ENCODE results near the gene SOHLH1.

The SOHLH1 gene

DNA sequence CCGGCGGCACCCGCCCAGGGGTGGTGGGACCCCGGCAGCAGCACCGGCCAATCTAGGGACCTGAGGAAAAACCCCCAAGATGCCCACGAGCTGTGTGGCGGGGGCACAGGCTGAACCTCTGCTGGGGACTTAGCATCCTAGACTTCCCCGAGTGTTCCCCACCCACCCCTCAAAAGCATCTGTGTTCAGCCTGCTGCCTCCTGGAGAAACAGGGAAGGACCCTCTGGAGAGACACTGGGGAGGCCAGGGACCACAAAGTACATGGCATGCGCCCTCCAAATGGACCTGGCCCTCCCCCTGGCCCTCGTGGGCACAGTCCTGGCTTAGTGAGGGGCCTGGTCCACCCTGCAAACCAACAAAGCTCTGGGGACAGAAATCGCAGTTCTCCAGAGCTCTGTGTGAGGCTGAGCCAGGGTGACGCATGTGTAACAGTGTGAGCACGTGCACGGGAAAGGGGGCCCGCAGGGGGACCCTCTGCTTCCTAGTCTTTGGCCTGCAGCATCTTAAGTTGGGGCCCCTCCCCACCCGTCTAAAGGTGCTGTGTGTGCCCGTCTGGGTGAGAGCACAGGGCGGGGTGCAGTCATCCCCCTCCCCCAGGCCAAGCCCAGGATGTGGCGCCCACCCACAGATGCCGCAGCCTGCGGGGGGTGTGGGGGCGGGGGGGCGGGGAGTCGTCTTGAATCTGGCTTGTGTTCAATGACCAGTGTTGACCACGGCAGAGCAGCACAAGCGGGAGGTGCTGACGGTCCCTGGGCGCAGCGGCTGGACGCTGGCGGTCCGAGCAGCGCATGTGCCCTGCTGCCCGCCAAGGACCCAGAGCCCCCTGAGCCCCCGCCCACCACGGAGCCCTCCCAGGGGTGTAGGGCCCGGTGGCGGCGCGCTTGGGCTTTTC lies 2.0 kb upstream of the SOHLH1 start:
- H3K4me1 ChIP-seq (ENCODE audit: low read length), result no peaks in the 10 kb centered on the region
- H3K27me3 ChIP-seq (ENCODE audit: low read depth, low read length), result no peaks in the 10 kb centered on the region
- no peak for TF ChIP-seq EZH2phosphoT487 (IDR thresholded peaks at IDR 0.05; ENCODE audit: low read depth)
- TF ChIP-seq, protein P1, sequence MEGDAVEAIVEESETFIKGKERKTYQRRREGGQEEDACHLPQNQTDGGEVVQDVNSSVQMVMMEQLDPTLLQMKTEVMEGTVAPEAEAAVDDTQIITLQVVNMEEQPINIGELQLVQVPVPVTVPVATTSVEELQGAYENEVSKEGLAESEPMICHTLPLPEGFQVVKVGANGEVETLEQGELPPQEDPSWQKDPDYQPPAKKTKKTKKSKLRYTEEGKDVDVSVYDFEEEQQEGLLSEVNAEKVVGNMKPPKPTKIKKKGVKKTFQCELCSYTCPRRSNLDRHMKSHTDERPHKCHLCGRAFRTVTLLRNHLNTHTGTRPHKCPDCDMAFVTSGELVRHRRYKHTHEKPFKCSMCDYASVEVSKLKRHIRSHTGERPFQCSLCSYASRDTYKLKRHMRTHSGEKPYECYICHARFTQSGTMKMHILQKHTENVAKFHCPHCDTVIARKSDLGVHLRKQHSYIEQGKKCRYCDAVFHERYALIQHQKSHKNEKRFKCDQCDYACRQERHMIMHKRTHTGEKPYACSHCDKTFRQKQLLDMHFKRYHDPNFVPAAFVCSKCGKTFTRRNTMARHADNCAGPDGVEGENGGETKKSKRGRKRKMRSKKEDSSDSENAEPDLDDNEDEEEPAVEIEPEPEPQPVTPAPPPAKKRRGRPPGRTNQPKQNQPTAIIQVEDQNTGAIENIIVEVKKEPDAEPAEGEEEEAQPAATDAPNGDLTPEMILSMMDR (IDR thresholded peaks at IDR 0.05; ENCODE audit: low read depth, low read length), result no peak
- no peaks in the 10 kb centered on the region for H3K79me2 ChIP-seq (ENCODE audit: low read length)
- no peak overlapping the region for H2AFZ ChIP-seq (ENCODE audit: low read depth, low read length)
- H4K20me1 ChIP-seq (ENCODE audit: insufficient read depth, low read length), result no peaks in the 10 kb centered on the region
- H3K9ac ChIP-seq (ENCODE audit: low read length), result no peak overlapping the region
- H3K4me2 ChIP-seq (ENCODE audit: low read length), result no peak overlapping the region
- H3K27ac ChIP-seq (ENCODE audit: low read length), result no peak overlapping the region
- H3K36me3 ChIP-seq (replicated peaks; ENCODE audit: low read depth, low read length), result no peaks in the 10 kb centered on the region
- H3K4me3 ChIP-seq (ENCODE audit: low read length), result no peak overlapping the region
- H3K9me3 ChIP-seq (ENCODE audit: insufficient read depth, low read length), result no peaks in the 10 kb centered on the region

DNA sequence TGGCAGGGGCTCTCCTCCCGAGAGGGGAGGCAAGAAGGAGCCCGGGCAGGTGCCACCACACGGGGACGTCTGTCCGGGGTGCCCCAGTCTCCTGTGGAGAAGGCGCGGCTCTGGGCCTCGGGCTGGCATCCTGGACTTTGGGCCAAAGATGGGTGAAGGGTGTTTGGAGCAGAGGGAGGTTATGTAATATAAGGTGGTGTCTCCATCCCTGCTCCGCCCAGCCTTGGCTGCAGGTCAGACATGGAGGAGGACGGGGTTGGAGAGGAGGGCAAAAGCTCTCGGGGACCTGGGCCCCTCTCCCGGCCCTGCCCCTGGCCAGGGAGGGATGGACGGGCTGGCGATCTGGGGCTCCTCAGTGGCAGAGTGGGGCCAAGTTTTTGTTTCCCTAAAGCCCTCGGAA lies 1.2 kb upstream of the SOHLH1 start:
- Histone ChIP-seq H3K79me2 (ENCODE audit: low read length) (no peaks in the 10 kb centered on the region), H3K9ac (ENCODE audit: low read length) (no peak overlapping the region), H3K4me2 (ENCODE audit: low read length) (no peak overlapping the region), H3K27ac (ENCODE audit: low read length) (no peak overlapping the region), H3K36me3 (replicated peaks; ENCODE audit: low read depth, low read length) (no peaks in the 10 kb centered on the region), H4K20me1 (ENCODE audit: insufficient read depth, low read length) (no peaks in the 10 kb centered on the region), H2AFZ (ENCODE audit: low read depth, low read length) (no peak overlapping the region), H3K9me3 (ENCODE audit: insufficient read depth, low read length) (no peaks in the 10 kb centered on the region), H3K4me3 (ENCODE audit: low read length) (no peak overlapping the region), H3K4me1 (ENCODE audit: low read length) (no peaks in the 10 kb centered on the region), H3K27me3 (ENCODE audit: low read depth, low read length) (no peaks in the 10 kb centered on the region)
- no peak for TF ChIP-seq EZH2phosphoT487 (IDR thresholded peaks at IDR 0.05; ENCODE audit: low read depth)
- TF ChIP-seq, protein P1 (IDR thresholded peaks at IDR 0.05; ENCODE audit: low read depth, low read length), result no peak

DNA sequence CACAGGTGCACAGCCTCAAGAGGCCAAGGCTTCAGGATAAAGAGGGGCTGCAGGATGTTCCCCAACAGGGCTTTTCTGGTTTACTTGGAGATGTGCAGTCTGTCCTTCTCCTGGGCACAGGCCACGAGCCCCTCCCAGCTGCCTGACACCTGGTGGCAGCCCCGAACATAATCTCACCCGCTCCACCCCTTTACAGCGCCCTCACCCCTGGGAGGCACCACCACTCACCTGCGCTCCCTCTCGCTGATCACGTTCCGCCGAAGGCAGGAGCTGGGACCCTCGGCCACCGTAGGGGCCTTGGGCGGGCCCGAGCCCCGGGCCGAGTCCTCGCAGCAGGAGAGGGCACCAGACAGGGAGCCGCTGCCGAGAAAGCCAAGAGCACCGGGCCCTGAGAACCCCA lies 514 bp downstream of the SOHLH1 start:
- no peaks in the 10 kb centered on the region for H3K36me3 ChIP-seq (replicated peaks; ENCODE audit: low read depth, low read length)
- no peak overlapping the region for H3K27ac ChIP-seq (ENCODE audit: low read length)
- H4K20me1 ChIP-seq (ENCODE audit: insufficient read depth, low read length), result no peaks in the 10 kb centered on the region
- H3K27me3 ChIP-seq (ENCODE audit: low read depth, low read length), result no peaks in the 10 kb centered on the region
- H3K9ac ChIP-seq (ENCODE audit: low read length), result no peak overlapping the region
- H3K4me2 ChIP-seq (ENCODE audit: low read length), result no peak overlapping the region
- TF ChIP-seq, protein P1 (IDR thresholded peaks at IDR 0.05; ENCODE audit: low read depth, low read length), result no peak
- no peak for TF ChIP-seq EZH2phosphoT487 (IDR thresholded peaks at IDR 0.05; ENCODE audit: low read depth)
- H2AFZ ChIP-seq (ENCODE audit: low read depth, low read length), result no peak overlapping the region
- no peaks in the 10 kb centered on the region for H3K4me1 ChIP-seq (ENCODE audit: low read length)
- no peaks in the 10 kb centered on the region for H3K79me2 ChIP-seq (ENCODE audit: low read length)
- no peak overlapping the region for H3K4me3 ChIP-seq (ENCODE audit: low read length)
- H3K9me3 ChIP-seq (ENCODE audit: insufficient read depth, low read length), result no peaks in the 10 kb centered on the region

DNA sequence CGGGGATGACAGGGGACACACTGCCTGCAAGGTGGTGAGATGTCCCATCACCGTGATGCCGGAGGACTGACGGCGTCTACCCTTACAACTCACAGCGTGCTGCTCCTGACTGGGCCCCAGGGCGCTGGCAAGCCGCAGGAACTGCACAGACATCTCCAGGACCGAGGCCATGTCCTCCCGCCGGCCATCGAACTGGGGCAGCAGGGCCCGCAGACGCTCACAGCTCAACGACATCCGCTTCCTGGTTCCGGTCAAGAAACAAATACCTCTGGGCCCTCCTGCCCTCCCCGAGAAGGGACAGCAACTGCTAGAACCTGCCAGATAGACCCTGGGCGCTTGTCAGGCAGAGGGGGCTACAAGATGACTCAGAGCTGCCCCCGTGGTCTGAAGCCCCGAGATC lies 1.0 kb downstream of the SOHLH1 start:
- no peak overlapping the region for H3K4me3 ChIP-seq (ENCODE audit: low read length)
- no peak overlapping the region for H2AFZ ChIP-seq (ENCODE audit: low read depth, low read length)
- H3K27ac ChIP-seq (ENCODE audit: low read length), result no peak overlapping the region
- no peak overlapping the region for H3K9ac ChIP-seq (ENCODE audit: low read length)
- no peaks in the 10 kb centered on the region for H3K27me3 ChIP-seq (ENCODE audit: low read depth, low read length)
- no peaks in the 10 kb centered on the region for H3K79me2 ChIP-seq (ENCODE audit: low read length)
- no peaks in the 10 kb centered on the region for H3K36me3 ChIP-seq (replicated peaks; ENCODE audit: low read depth, low read length)
- TF ChIP-seq, protein P1 (IDR thresholded peaks at IDR 0.05; ENCODE audit: low read depth, low read length), result no peak
- TF ChIP-seq EZH2phosphoT487 (IDR thresholded peaks at IDR 0.05; ENCODE audit: low read depth), result no peak
- no peaks in the 10 kb centered on the region for H4K20me1 ChIP-seq (ENCODE audit: insufficient read depth, low read length)
- H3K9me3 ChIP-seq (ENCODE audit: insufficient read depth, low read length), result no peaks in the 10 kb centered on the region
- H3K4me2 ChIP-seq (ENCODE audit: low read length), result no peak overlapping the region
- H3K4me1 ChIP-seq (ENCODE audit: low read length), result no peaks in the 10 kb centered on the region
